ENCODE measurements around the gene NOXO1.

Gene NOXO1

DNA sequence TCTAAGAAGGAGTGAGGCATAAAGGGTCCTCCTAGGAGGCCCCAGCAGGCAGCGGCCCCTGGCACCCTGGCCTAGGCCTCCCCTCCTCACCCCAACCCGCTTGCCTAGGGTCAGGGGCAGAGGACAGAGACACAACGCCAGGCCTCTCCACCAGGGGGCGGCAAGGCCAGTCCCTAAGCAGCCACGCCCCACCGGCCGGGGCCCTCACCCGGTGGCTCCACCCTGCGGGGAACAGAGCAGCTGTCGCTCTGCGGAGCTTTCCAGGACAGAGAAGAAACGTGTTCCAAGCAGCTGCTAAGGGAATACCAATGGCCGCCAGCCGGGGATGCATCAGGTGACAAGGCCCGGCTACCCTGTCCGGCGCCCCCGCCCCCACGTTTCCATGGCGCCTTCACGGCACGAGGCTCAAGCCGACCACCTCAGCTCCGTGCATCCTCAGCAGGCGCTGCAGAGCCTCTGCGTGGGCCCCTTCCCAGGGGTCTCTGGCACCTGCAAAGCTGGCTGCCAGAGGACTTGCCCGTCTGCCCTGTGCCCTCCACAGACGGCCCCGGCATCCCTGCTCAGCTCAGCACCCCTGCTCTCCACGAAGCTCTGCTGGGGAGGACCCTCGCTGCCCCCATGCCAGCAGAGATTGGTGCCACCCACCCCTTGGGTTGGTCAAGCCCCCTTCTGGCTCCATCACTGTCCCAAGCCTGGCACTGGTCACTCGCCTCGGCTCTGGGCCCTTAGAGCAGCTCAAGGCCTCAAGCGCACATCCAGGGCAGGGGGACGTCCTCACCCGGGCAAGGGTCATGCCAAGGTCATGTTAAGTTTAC, 22.8 kb upstream of the NOXO1 start:
- Histone ChIP-seq H3K27ac (ENCODE audit: insufficient read depth, low read length, poor library complexity, severe bottlenecking) (no peak overlapping the region), H3K9me3 (ENCODE audit: control insufficient read depth, low read length) (no peaks in the 10 kb centered on the region), H3K27me3 (replicated peaks; ENCODE audit: control insufficient read depth, insufficient read depth, low read length, poor library complexity, severe bottlenecking) (no peaks in the 10 kb centered on the region), H3K4me1 (ENCODE audit: control insufficient read depth, insufficient read depth, low read length, poor library complexity, severe bottlenecking) (peaks cover 27% of the 10 kb centered on the region), H3K36me3 (ENCODE audit: control insufficient read depth, insufficient read depth, low read length) (peaks cover 39% of the 10 kb centered on the region), H3K4me3 (ENCODE audit: insufficient read depth, low read depth, low read length, poor library complexity, severe bottlenecking) (no peak overlapping the region)
- peak; percentile 67 to 76 (median 71) for DNase-seq

DNA sequence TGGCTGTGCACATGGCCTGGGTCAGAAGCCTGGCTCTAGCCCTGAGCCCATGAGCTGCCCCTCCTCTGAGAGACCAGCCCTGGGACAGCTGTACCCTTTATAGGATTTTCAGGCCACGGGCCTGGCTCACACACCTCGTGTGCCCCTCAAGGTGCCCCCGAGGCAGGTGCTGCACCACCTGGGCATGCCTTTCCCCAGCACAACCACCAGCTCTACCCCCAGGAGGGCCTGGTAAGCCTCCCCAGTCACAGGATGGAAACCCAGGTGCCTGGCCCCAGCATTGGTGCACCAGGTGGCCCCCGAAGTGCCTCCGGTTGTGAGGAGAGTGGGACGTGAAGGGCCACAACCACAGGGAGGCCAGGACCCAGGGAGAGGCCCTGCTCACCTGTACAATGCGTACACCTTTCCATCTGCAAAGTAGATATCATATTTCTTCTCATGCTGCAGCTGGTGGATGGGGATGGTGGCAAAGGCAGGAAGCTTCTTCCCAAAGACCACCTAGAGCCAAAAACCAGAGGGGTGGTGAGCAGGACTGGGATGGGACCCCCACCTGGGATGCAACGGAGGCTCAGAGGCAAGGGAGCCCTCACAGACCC, 22.1 kb upstream of the NOXO1 start:
- H3K27me3 ChIP-seq (replicated peaks; ENCODE audit: control insufficient read depth, insufficient read depth, low read length, poor library complexity, severe bottlenecking) = no peaks in the 10 kb centered on the region
- H3K27ac ChIP-seq (ENCODE audit: insufficient read depth, low read length, poor library complexity, severe bottlenecking) = no peak overlapping the region
- no peaks in the 10 kb centered on the region for H3K9me3 ChIP-seq (ENCODE audit: control insufficient read depth, low read length)
- H3K4me3 ChIP-seq (ENCODE audit: insufficient read depth, low read depth, low read length, poor library complexity, severe bottlenecking) = no peak overlapping the region
- no peak for DNase-seq
- peaks cover 44% of the 10 kb centered on the region for H3K36me3 ChIP-seq (ENCODE audit: control insufficient read depth, insufficient read depth, low read length)
- peaks cover 21% of the 10 kb centered on the region for H3K4me1 ChIP-seq (ENCODE audit: control insufficient read depth, insufficient read depth, low read length, poor library complexity, severe bottlenecking)

DNA sequence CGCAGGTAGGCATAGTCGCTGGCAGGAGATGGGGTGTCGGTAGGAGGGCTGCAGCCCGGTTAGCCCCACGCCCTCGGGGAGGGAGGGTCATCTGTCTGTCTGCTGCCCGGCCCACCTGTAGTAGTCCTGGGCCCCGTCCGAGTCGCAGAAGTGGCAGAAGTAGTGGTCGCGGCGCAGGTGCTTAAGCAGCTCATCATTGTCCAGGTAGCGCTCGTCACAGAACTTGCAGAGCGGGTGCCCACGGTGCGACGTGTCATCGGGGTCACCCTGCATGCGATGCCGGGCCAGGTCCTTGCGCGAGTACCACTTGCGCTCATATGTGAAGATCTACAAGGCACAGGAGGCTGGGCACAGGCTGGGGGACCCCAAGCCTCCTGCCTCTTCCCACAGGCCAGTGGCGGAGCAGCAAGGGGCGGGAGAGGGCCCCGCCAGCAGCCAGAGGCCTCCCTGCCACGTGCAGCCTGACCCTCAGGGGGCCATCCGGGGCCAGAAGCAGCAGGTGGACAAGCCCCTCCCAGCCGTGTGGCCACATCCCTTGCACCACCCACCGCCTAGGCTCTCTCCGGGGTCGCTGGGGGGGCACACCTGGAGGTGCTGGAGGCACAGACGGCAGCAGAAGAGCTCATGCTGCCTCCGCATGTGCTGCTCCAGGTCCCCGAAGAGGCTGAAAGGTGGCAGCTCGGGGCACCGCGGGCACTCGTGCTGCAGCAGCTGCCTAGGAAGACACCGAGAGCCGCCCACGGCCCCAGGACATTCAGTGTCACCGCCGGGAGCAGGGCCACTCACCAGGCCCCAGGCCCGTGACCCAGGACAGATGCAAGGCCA, 21.3 kb upstream of the NOXO1 start:
- H3K4me1 ChIP-seq (ENCODE audit: control insufficient read depth, insufficient read depth, low read length, poor library complexity, severe bottlenecking) = peaks cover 14% of the 10 kb centered on the region
- peaks cover 50% of the 10 kb centered on the region for H3K36me3 ChIP-seq (ENCODE audit: control insufficient read depth, insufficient read depth, low read length)
- H3K27ac ChIP-seq (ENCODE audit: insufficient read depth, low read length, poor library complexity, severe bottlenecking) = no peak overlapping the region
- DNase-seq = no peak
- no peaks in the 10 kb centered on the region for H3K9me3 ChIP-seq (ENCODE audit: control insufficient read depth, low read length)
- no peaks in the 10 kb centered on the region for H3K27me3 ChIP-seq (replicated peaks; ENCODE audit: control insufficient read depth, insufficient read depth, low read length, poor library complexity, severe bottlenecking)
- no peak overlapping the region for H3K4me3 ChIP-seq (ENCODE audit: insufficient read depth, low read depth, low read length, poor library complexity, severe bottlenecking)

DNA sequence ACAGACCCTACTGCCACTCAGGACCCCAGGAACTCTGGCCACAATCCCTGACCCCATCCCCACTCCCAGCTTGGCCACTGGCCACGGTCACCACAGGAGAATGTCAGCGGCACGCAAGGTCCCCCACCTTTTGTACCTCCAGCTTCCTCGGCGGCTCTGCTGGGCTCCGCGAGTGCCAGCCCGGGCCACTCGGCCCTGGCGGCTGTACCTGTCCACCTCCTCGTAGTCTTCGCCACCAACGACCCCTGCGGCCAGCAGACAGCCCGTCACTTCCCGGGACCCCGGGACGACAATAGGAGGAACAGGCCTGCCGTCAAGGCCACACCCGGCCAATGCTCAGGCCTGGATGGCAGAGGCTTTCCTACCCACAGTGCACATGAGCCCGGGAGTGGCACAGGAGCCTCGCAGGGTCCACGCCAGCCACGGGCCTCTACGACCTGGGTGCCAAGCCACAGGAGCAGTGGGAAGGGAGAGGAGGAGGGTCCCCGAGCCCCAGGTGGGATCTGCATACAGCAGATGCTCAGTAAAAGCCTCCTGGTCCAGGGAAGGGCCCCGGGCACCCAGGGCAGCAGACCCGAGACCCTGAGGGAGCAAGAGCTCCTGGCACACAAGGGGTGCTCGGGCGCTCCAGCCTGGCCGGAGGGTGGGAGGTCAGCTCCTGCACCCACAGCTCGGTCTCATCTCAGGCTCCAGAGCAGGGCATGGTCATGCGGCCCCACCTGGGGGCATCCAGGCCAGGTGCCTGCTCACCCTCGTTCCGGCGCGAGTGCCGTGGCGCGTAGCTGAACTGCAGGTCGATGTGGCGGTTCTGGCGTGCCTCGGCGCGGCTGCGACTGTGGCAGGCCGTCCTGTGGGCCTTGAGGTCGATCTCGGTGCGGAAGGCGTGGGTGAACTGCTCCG, 20.4 kb upstream of the NOXO1 start:
- no peak for DNase-seq
- Histone ChIP-seq H3K4me1 (ENCODE audit: control insufficient read depth, insufficient read depth, low read length, poor library complexity, severe bottlenecking) (peaks cover 6% of the 10 kb centered on the region), H3K4me3 (ENCODE audit: insufficient read depth, low read depth, low read length, poor library complexity, severe bottlenecking) (no peak overlapping the region), H3K27me3 (replicated peaks; ENCODE audit: control insufficient read depth, insufficient read depth, low read length, poor library complexity, severe bottlenecking) (no peaks in the 10 kb centered on the region), H3K9me3 (ENCODE audit: control insufficient read depth, low read length) (no peaks in the 10 kb centered on the region), H3K36me3 (ENCODE audit: control insufficient read depth, insufficient read depth, low read length) (peaks cover 54% of the 10 kb centered on the region), H3K27ac (ENCODE audit: insufficient read depth, low read length, poor library complexity, severe bottlenecking) (no peak overlapping the region)

DNA sequence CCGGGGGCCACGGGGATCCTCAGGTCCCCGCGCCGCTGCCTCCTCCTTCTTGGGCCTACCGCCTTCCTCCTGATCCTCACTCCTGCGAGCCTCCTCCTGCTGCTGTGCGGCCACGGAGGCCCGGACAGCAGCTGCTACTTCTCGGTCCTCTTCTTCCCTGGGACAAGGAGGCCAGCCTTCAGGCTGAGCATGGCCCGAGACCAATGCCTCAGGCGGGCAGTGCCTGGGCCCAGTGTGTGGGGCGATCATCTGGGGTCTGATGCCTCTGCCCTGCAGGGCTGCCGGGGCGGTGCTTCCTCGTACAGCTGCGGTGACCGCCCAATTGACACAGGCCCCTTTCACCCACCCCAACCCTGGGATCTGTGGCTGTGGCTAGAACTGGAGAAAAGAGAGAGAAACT, 19.8 kb upstream of the NOXO1 start:
- H3K27me3 ChIP-seq (replicated peaks; ENCODE audit: control insufficient read depth, insufficient read depth, low read length, poor library complexity, severe bottlenecking) = no peaks in the 10 kb centered on the region
- no peak for DNase-seq
- H3K4me1 ChIP-seq (ENCODE audit: control insufficient read depth, insufficient read depth, low read length, poor library complexity, severe bottlenecking) = peaks cover 6% of the 10 kb centered on the region
- no peaks in the 10 kb centered on the region for H3K9me3 ChIP-seq (ENCODE audit: control insufficient read depth, low read length)
- no peak overlapping the region for H3K27ac ChIP-seq (ENCODE audit: insufficient read depth, low read length, poor library complexity, severe bottlenecking)
- H3K36me3 ChIP-seq (ENCODE audit: control insufficient read depth, insufficient read depth, low read length) = peaks cover 54% of the 10 kb centered on the region
- H3K4me3 ChIP-seq (ENCODE audit: insufficient read depth, low read depth, low read length, poor library complexity, severe bottlenecking) = no peak overlapping the region

DNA sequence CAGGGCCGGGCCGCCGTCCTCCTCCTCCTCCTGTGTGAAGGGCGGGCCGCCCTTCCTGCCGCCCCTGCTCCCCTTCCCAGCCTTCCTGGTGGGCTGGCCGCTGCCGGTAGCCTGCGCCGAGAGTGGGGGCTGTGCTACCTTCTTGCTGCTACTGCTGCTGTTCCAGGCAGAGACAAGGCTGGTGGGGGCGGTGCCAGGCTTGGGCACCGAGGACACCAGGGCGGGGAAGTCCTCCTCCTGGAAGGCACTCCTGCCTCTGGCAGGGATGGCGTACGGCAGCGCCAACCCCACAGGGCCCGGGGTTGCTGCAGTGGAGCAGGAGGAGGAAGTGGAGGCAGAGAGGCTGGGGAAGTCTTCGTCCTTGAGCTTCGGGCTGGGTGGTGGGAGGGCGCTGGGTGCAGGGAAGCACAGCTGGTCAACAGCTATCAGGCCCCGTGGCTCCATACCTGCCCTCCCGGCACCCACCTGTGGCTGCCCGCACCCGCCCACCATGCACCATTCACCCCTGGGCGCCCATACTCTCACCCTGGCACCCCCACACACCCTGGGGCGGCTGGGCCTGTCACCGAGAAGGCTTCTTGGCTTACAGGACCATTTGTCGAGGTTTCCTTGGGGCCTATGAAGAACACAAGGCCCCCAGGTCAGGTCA, 18.7 kb upstream of the NOXO1 start:
- H3K4me1 ChIP-seq (ENCODE audit: control insufficient read depth, insufficient read depth, low read length, poor library complexity, severe bottlenecking) = peaks cover 6% of the 10 kb centered on the region

DNA sequence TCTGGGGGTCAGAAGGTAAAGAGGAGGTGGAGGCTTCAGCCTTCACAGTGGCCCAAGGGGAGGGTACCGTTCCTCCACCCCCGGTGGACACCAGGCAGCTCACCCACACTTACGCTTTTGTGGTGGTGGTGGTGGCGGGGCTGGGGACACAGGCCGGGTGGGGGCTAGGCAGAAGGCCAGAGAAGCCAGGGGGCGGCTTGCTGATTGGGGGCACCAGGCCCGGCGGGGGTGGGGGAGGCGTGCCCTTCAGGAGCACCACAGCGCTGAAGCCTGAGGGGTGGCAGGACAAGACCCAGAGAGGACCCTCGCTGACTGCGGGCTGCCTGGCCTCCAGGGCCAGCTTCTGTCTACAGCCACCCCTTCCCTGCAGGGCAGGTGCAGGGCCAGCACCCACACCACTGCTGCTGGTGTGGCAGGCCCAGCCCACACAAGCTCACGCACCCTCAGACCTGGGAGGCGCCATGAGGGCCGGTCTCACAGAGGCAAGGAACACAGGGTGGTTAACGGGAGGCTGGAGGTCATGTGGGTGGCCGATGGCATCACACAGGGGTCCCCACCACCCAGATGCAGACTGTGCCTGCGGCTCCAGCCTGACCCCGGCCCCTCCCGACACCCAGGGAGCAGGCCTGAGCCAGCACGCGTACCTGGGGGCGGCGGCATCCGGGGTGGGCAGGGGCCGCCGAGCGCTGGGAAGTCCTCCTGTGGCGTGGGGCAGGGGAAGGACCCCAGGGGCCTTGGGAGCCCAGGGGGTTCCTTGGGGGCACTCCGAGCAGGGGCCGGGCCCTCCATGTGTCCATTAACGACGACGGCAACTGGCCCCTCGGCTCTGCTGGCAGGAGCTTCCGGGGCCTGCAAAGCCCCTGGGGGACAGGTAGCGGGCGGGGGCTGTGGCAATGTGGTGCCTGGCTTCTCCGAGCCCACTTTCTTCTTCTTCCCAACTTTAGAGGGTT, 17.9 kb upstream of the NOXO1 start:
- Histone ChIP-seq H3K4me3 (ENCODE audit: insufficient read depth, low read depth, low read length, poor library complexity, severe bottlenecking) (no peak overlapping the region), H3K9me3 (ENCODE audit: control insufficient read depth, low read length) (no peaks in the 10 kb centered on the region), H3K27me3 (replicated peaks; ENCODE audit: control insufficient read depth, insufficient read depth, low read length, poor library complexity, severe bottlenecking) (no peaks in the 10 kb centered on the region), H3K36me3 (ENCODE audit: control insufficient read depth, insufficient read depth, low read length) (peaks cover 54% of the 10 kb centered on the region), H3K4me1 (ENCODE audit: control insufficient read depth, insufficient read depth, low read length, poor library complexity, severe bottlenecking) (peaks cover 3% of the 10 kb centered on the region), H3K27ac (ENCODE audit: insufficient read depth, low read length, poor library complexity, severe bottlenecking) (no peak overlapping the region)
- DNase-seq = no peak

More for the DNA sequence above, 18.7 kb upstream of the NOXO1 start:
- H3K36me3 ChIP-seq (ENCODE audit: control insufficient read depth, insufficient read depth, low read length) = peaks cover 54% of the 10 kb centered on the region
- no peak overlapping the region for H3K27ac ChIP-seq (ENCODE audit: insufficient read depth, low read length, poor library complexity, severe bottlenecking)
- no peak for DNase-seq
- H3K27me3 ChIP-seq (replicated peaks; ENCODE audit: control insufficient read depth, insufficient read depth, low read length, poor library complexity, severe bottlenecking) = no peaks in the 10 kb centered on the region
- H3K9me3 ChIP-seq (ENCODE audit: control insufficient read depth, low read length) = no peaks in the 10 kb centered on the region
- H3K4me3 ChIP-seq (ENCODE audit: insufficient read depth, low read depth, low read length, poor library complexity, severe bottlenecking) = no peak overlapping the region

DNA sequence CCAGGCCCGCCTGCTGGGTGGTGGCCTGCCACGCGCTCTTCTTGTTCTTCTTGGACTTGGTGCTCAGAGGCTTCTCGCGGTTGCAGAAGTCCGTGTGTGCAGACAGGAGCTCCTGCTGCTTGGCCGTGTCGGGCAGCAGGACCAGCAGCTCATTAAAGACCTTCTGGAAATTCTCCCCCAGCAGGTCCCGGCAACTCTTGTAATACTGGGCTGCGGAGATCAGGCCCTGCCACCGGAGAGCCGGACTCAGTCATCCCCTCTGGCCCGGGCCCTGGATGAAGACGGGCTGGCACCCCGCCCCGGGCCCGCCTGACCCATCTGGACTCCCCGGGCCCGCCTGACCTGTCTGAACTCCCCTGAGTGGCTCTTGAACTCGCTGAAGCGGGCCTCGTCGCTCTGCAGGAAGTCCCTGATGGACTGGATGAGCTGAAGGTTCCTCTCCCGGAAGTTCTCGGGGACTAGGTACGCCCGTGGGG, 17.1 kb upstream of the NOXO1 start:
- Histone ChIP-seq H3K27me3 (replicated peaks; ENCODE audit: control insufficient read depth, insufficient read depth, low read length, poor library complexity, severe bottlenecking) (no peaks in the 10 kb centered on the region), H3K4me3 (ENCODE audit: insufficient read depth, low read depth, low read length, poor library complexity, severe bottlenecking) (no peak overlapping the region), H3K36me3 (ENCODE audit: control insufficient read depth, insufficient read depth, low read length) (peaks cover 54% of the 10 kb centered on the region), H3K4me1 (ENCODE audit: control insufficient read depth, insufficient read depth, low read length, poor library complexity, severe bottlenecking) (no peaks in the 10 kb centered on the region), H3K27ac (ENCODE audit: insufficient read depth, low read length, poor library complexity, severe bottlenecking) (no peak overlapping the region), H3K9me3 (ENCODE audit: control insufficient read depth, low read length) (no peaks in the 10 kb centered on the region)
- no peak for DNase-seq

All from effector memory CD4-positive, alpha-beta T cell (primary cell).